Measurements from ENCODE around the gene RARA. TPM values are rescaled to one million over a fixed set of nuclear protein-coding genes. Genes with fewer than 3 reads are reported as not detected.

RARA gene
- total RNA-seq, 1 donor from 2014 or later, result 19.5 TPM

DNA sequence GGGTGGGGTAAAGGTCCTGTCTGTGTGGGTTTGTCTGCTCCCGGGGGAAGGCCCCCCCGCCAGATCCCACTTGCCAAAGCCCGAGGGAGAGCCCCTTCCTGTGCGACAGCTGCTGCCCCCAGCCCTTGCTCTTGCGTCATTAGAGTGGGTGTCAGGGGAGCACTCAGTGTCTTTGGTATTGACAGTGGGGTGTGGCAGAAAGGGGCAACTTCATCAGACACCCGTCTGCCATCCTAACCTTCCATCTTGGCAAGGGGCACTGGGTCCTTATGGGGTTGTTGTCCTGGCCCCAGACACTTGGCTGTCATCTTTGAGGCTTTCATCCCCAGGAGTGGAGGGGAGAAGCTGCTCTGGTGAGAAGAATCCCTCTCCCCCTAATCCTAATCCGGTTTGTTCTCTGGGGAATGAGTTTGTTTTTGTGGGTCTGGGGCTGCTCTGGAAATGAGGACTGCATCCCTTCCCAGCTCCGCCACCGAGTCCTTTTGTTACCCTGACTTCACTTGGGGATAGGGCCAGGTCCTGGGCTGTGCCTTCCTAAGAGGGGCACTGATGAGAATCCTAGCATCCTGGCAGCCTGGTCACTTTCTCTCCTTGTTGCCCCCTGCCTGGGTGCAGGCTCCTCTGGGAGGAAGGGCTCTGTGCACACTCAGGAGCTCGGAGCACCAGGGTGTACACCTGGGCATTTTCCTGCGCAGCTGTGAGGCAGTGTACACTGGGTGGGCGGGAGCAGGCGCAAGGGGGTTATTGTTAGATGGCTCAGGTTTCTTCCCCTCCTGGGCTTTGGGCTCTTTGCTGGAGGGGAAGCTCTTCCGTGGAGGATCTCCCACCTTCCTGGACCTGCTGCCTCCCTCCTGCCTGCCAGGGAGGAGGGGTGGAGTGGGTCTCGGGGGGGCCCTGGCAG, 34.5 kb downstream of the RARA start:
- DNase-seq (ENCODE audit: low read depth), result no peak
- H3K4me3 ChIP-seq (ENCODE audit: low read depth, low read length), result peak overlapping the region; percentile 82
- no peak for TF ChIP-seq CTCF (conservative IDR thresholded peaks at IDR 0.05; ENCODE audit: low read depth, low read length)

- DNase-seq (ENCODE audit: low read depth), result no peak
- TF ChIP-seq CTCF (conservative IDR thresholded peaks at IDR 0.05; ENCODE audit: low read depth, low read length), result no peak
Observed at GRCh38 chr17:40344421-40345160, 35.6 kb downstream of the RARA start.

GRCh38 chr17:40345161-40345993, 36.4 kb downstream of the RARA start:
- DNase-seq (ENCODE audit: low read depth), result no peak
- no peak for TF ChIP-seq CTCF (conservative IDR thresholded peaks at IDR 0.05; ENCODE audit: low read depth, low read length)
- peak overlapping the region; percentile 82 for H3K4me3 ChIP-seq (ENCODE audit: low read depth, low read length)

More at GRCh38 chr17:40344421-40345160, 35.6 kb downstream of the RARA start:
- H3K4me3 ChIP-seq (ENCODE audit: low read depth, low read length), result peak overlapping the region; percentile 82

- TF ChIP-seq CTCF (conservative IDR thresholded peaks at IDR 0.05; ENCODE audit: low read depth, low read length), result no peak
- DNase-seq (ENCODE audit: low read depth), result no peak
- peak overlapping the region; percentile 82 for H3K4me3 ChIP-seq (ENCODE audit: low read depth, low read length)
Observed at GRCh38 chr17:40345994-40346764, 37.2 kb downstream of the RARA start.

GRCh38 chr17:40346765-40347158, 37.8 kb downstream of the RARA start:
- no peak for TF ChIP-seq CTCF (conservative IDR thresholded peaks at IDR 0.05; ENCODE audit: low read depth, low read length)
- no peak overlapping the region for H3K4me3 ChIP-seq (ENCODE audit: low read depth, low read length)
- DNase-seq (ENCODE audit: low read depth), result no peak

All from epithelial cell of proximal tubule (primary cell).